ENCODE results near the gene FEZF1. TPM values are rescaled to one million over a fixed set of nuclear protein-coding genes. Genes with fewer than 3 reads are reported as not detected.

The FEZF1 gene
- total RNA-seq, 1 experiment from 2014 or later = not detected

GRCh38 chr7:122273117-122273516, 31.4 kb downstream of the FEZF1 start:
- DNase-seq = no peak
- no peaks in the 10 kb centered on the region for H3K9me2 ChIP-seq (ENCODE audit: insufficient read depth)
- no peaks in the 10 kb centered on the region for H4K20me1 ChIP-seq (ENCODE audit: insufficient read depth)
- no peak overlapping the region for H2AFZ ChIP-seq
- no peaks in the 10 kb centered on the region for H3K9me3 ChIP-seq (ENCODE audit: insufficient read depth, low read depth)
- H3K4me1 ChIP-seq (replicated peaks; ENCODE audit: insufficient read depth) = no peaks in the 10 kb centered on the region
- no peaks in the 10 kb centered on the region for H3F3A ChIP-seq (ENCODE audit: insufficient read depth, low read depth)
- ChIA-PET POLR2A (ENCODE audit: unreplicated experiment) (no interaction called here), CTCF (no interaction called here)
- H3K27me3 ChIP-seq (ENCODE audit: insufficient read depth, low read depth) = no peaks in the 10 kb centered on the region
- no peak overlapping the region for H3K4me3 ChIP-seq
- no peaks in the 10 kb centered on the region for H3K36me3 ChIP-seq (ENCODE audit: low read depth)
- H3K79me2 ChIP-seq (ENCODE audit: low read depth) = no peaks in the 10 kb centered on the region
- TF ChIP-seq EZH2 (IDR thresholded peaks at IDR 0.05; ENCODE audit: low read depth) (no peak), CTCF (conservative IDR thresholded peaks at IDR 0.05) (no peak)
- no peak overlapping the region for H3K4me2 ChIP-seq
- no peak overlapping the region for H3K27ac ChIP-seq
- intact Hi-C loops (cut with micrococcal nuclease; ENCODE audit: unreplicated experiment) = no loop called here
- BruUV-seq (replicated peaks) = no TSS peak

- no peak for TF ChIP-seq CTCF (conservative IDR thresholded peaks at IDR 0.05)
- TF ChIP-seq EZH2 (IDR thresholded peaks at IDR 0.05; ENCODE audit: low read depth) = no peak
- no peak overlapping the region for H3K4me2 ChIP-seq
- no TSS peak for BruUV-seq (replicated peaks)
- no peak overlapping the region for H3K4me3 ChIP-seq
- no peak for DNase-seq
- POLR2A ChIA-PET (ENCODE audit: unreplicated experiment) = no interaction called here
- H3K27ac ChIP-seq = no peak overlapping the region
- H3F3A ChIP-seq (ENCODE audit: insufficient read depth, low read depth) = no peaks in the 10 kb centered on the region
- CTCF ChIA-PET = no interaction called here
- no peaks in the 10 kb centered on the region for H3K9me2 ChIP-seq (ENCODE audit: insufficient read depth)
- no peaks in the 10 kb centered on the region for H3K27me3 ChIP-seq (ENCODE audit: insufficient read depth, low read depth)
- H3K79me2 ChIP-seq (ENCODE audit: low read depth) = no peaks in the 10 kb centered on the region
- H3K4me1 ChIP-seq (replicated peaks; ENCODE audit: insufficient read depth) = no peaks in the 10 kb centered on the region
- no peaks in the 10 kb centered on the region for H3K9me3 ChIP-seq (ENCODE audit: insufficient read depth, low read depth)
- H3K36me3 ChIP-seq (ENCODE audit: low read depth) = no peaks in the 10 kb centered on the region
- intact Hi-C loops (cut with micrococcal nuclease; ENCODE audit: unreplicated experiment) = no loop called here
- no peak overlapping the region for H2AFZ ChIP-seq
- no peaks in the 10 kb centered on the region for H4K20me1 ChIP-seq (ENCODE audit: insufficient read depth)
Measured at GRCh38 chr7:122269241-122269640, 35.3 kb downstream of the FEZF1 start.

GRCh38 chr7:122268101-122268500, 36.4 kb downstream of the FEZF1 start:
- Histone ChIP-seq H3K9me2 (ENCODE audit: insufficient read depth) (no peaks in the 10 kb centered on the region), H2AFZ (no peak overlapping the region), H3K9me3 (ENCODE audit: insufficient read depth, low read depth) (no peaks in the 10 kb centered on the region), H3K27me3 (ENCODE audit: insufficient read depth, low read depth) (no peaks in the 10 kb centered on the region), H3K79me2 (ENCODE audit: low read depth) (no peaks in the 10 kb centered on the region), H3K4me2 (no peak overlapping the region), H3K4me1 (replicated peaks; ENCODE audit: insufficient read depth) (no peaks in the 10 kb centered on the region), H3K4me3 (no peak overlapping the region), H3K27ac (no peak overlapping the region), H4K20me1 (ENCODE audit: insufficient read depth) (no peaks in the 10 kb centered on the region), H3F3A (ENCODE audit: insufficient read depth, low read depth) (no peaks in the 10 kb centered on the region), H3K36me3 (ENCODE audit: low read depth) (no peaks in the 10 kb centered on the region)
- POLR2A ChIA-PET (ENCODE audit: unreplicated experiment) = no interaction called here
- intact Hi-C loops (cut with micrococcal nuclease; ENCODE audit: unreplicated experiment) = no loop called here
- BruUV-seq (replicated peaks) = no TSS peak
- CTCF ChIA-PET = no interaction called here
- TF ChIP-seq EZH2 (IDR thresholded peaks at IDR 0.05; ENCODE audit: low read depth) (no peak), CTCF (conservative IDR thresholded peaks at IDR 0.05) (no peak)
- DNase-seq = no peak

All from PC-9 (cell line).